Measurements from ENCODE around the gene USP25. TPM values are rescaled to one million over a fixed set of nuclear protein-coding genes. Genes with fewer than 3 reads are reported as not detected.

Gene USP25
- total RNA-seq, 1 experiment from 2014 or later: 33.6 TPM

DNA sequence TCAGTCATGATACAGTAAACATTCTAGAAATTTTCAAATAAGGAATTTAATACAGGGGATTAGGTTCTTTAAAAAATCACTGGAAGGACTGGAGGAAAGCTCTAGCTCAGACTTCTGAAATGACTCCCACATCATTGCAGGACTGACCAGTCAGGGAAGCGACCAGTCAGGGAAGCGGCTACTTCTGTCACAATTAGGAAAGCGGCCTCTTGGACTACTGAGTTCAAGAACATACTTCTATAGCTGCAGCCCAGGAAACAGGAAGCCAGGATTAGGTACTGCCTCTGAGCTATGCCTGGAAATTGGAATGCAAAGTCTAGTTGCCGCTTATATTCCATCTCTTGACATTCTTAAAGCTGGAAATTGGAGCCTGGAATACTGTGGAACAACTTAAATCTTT, 45.5 kb downstream of the USP25 start:
- Histone ChIP-seq H3K36me3 (ENCODE audit: control insufficient read depth in 1 of 2, insufficient read depth in 2 of 2, low read length in 2 of 2) (no peaks in the 10 kb centered on the region), H3K4me2 (ENCODE audit: low read length) (no peak overlapping the region), H3K9me3 (ENCODE audit: control insufficient read depth in 1 of 2, insufficient read depth in 1 of 2, low read depth in 1 of 2, low read length in 2 of 2) (no peaks in the 10 kb centered on the region), H3K4me1 (ENCODE audit: control insufficient read depth in 1 of 2, insufficient read depth in 2 of 2, low read length in 2 of 2) (no peaks in the 10 kb centered on the region), H3K4me3 (replicated peaks in 1 of 2; ENCODE audit: low read depth in 1 of 2, low read length in 2 of 2) (no peak overlapping the region), H4K20me1 (ENCODE audit: insufficient read depth) (no peaks in the 10 kb centered on the region), H3K79me2 (ENCODE audit: insufficient read depth, low read length) (peaks cover 48% of the 10 kb centered on the region), H2AFZ (ENCODE audit: low read depth, low read length, poor library complexity, severe bottlenecking) (no peak overlapping the region), H3K9ac (ENCODE audit: low read length) (no peak overlapping the region), H3K27ac (ENCODE audit: low read depth, low read length) (no peak overlapping the region), H3K27me3 (ENCODE audit: insufficient read depth, low read length) (no peaks in the 10 kb centered on the region), H3K9me2 (ENCODE audit: insufficient read depth) (no peaks in the 10 kb centered on the region)
- no TSS peak for BruUV-seq (replicated peaks)
- intact Hi-C loops (cut with micrococcal nuclease): no loop called here
- ChIA-PET POLR2A (no interaction called here), RAD21 (ENCODE audit: low non-redundant PET in 1 of 2, low total read pairs in 2 of 2, uncharacterized antibody in 2 of 2, unreplicated experiment in 2 of 2) (no interaction called here), CTCF (no interaction called here)
- TF ChIP-seq, protein P1, sequence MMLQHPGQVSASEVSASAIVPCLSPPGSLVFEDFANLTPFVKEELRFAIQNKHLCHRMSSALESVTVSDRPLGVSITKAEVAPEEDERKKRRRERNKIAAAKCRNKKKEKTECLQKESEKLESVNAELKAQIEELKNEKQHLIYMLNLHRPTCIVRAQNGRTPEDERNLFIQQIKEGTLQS (IDR thresholded peaks at IDR 0.05): no peak
- TF ChIP-seq YY1 (IDR thresholded peaks at IDR 0.05; ENCODE audit: extremely low read depth, insufficient replicate concordance, low read depth, low read length) (no peak), EZH2phosphoT487 (IDR thresholded peaks at IDR 0.05; ENCODE audit: borderline replicate concordance) (no peak), POLR2A (IDR thresholded peaks at IDR 0.05; ENCODE audit: borderline replicate concordance, extremely low read depth, insufficient read depth, insufficient read length) (no peak), JUND (IDR thresholded peaks at IDR 0.05) (no peak), RAD21 (IDR thresholded peaks at IDR 0.05; ENCODE audit: low read depth) (no peak), FOSL1 (IDR thresholded peaks at IDR 0.05; ENCODE audit: low read depth) (no peak), SIN3A (IDR thresholded peaks at IDR 0.05; ENCODE audit: low read depth) (no peak), ELF1 (IDR thresholded peaks at IDR 0.05; ENCODE audit: borderline replicate concordance, low read depth) (no peak), EZH2 (IDR thresholded peaks at IDR 0.05) (no peak), CEBPB (IDR thresholded peaks at IDR 0.05; ENCODE audit: low read depth) (no peak), TCF7L2 (IDR thresholded peaks at IDR 0.05; ENCODE audit: borderline replicate concordance, extremely low read depth, insufficient read depth, insufficient read length) (no peak), ZFX (IDR thresholded peaks at IDR 0.05) (no peak), EGR1 (IDR thresholded peaks at IDR 0.05; ENCODE audit: low read depth) (no peak), ZNF274 (IDR thresholded peaks at IDR 0.05; ENCODE audit: low read depth, low read length) (no peak), SRF (IDR thresholded peaks at IDR 0.05; ENCODE audit: low read depth) (no peak)
- TF ChIP-seq, protein P2, sequence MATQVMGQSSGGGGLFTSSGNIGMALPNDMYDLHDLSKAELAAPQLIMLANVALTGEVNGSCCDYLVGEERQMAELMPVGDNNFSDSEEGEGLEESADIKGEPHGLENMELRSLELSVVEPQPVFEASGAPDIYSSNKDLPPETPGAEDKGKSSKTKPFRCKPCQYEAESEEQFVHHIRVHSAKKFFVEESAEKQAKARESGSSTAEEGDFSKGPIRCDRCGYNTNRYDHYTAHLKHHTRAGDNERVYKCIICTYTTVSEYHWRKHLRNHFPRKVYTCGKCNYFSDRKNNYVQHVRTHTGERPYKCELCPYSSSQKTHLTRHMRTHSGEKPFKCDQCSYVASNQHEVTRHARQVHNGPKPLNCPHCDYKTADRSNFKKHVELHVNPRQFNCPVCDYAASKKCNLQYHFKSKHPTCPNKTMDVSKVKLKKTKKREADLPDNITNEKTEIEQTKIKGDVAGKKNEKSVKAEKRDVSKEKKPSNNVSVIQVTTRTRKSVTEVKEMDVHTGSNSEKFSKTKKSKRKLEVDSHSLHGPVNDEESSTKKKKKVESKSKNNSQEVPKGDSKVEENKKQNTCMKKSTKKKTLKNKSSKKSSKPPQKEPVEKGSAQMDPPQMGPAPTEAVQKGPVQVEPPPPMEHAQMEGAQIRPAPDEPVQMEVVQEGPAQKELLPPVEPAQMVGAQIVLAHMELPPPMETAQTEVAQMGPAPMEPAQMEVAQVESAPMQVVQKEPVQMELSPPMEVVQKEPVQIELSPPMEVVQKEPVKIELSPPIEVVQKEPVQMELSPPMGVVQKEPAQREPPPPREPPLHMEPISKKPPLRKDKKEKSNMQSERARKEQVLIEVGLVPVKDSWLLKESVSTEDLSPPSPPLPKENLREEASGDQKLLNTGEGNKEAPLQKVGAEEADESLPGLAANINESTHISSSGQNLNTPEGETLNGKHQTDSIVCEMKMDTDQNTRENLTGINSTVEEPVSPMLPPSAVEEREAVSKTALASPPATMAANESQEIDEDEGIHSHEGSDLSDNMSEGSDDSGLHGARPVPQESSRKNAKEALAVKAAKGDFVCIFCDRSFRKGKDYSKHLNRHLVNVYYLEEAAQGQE (IDR thresholded peaks at IDR 0.05; ENCODE audit: low read depth): no peak
- TF ChIP-seq, protein P3, sequence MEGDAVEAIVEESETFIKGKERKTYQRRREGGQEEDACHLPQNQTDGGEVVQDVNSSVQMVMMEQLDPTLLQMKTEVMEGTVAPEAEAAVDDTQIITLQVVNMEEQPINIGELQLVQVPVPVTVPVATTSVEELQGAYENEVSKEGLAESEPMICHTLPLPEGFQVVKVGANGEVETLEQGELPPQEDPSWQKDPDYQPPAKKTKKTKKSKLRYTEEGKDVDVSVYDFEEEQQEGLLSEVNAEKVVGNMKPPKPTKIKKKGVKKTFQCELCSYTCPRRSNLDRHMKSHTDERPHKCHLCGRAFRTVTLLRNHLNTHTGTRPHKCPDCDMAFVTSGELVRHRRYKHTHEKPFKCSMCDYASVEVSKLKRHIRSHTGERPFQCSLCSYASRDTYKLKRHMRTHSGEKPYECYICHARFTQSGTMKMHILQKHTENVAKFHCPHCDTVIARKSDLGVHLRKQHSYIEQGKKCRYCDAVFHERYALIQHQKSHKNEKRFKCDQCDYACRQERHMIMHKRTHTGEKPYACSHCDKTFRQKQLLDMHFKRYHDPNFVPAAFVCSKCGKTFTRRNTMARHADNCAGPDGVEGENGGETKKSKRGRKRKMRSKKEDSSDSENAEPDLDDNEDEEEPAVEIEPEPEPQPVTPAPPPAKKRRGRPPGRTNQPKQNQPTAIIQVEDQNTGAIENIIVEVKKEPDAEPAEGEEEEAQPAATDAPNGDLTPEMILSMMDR (IDR thresholded peaks at IDR 0.05 in 2 of 3, conservative IDR thresholded peaks at IDR 0.05 in 1 of 3; ENCODE audit: borderline replicate concordance in 1 of 3, insufficient read depth in 1 of 3, low read depth in 2 of 3, low read length in 2 of 3): no peak
- TF ChIP-seq, protein P4, sequence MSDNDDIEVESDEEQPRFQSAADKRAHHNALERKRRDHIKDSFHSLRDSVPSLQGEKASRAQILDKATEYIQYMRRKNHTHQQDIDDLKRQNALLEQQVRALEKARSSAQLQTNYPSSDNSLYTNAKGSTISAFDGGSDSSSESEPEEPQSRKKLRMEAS (IDR thresholded peaks at IDR 0.05): no peak
- DNase-seq (ENCODE audit: low read depth, low spot score) (no peak), ATAC-seq (no peak)
